GM23248 (cell line): Measurements from ENCODE around the gene GALNT1. TPM values are rescaled to one million over a fixed set of nuclear protein-coding genes. Genes with fewer than 3 reads are reported as not detected.

ENCODE experiments used
- DNase-seq: peaks from one replicate; pipeline ENCODE4 v3.0.0-alpha.2; 2015
- H2AFZ ChIP-seq: fragments of 200-600 bp; sonication (generic); 2 replicates; pipeline ENCODE4 v1.6.1; 2016; ENCODE audit warnings: antibody characterized with exemption
- H3F3A ChIP-seq: fragments of 200-600 bp; sonication (generic); 2 replicates; pipeline ENCODE4 v1.6.1; 2016; ENCODE audit warnings: mild to moderate bottlenecking, antibody characterized with exemption, mixed run types; ENCODE audit not compliant: insufficient read depth
- H3K27ac ChIP-seq: fragments of 200-600 bp; sonication (generic); 2 replicates; pipeline ENCODE4 v1.5.1; 2016; ENCODE audit warnings: mild to moderate bottlenecking
- H3K27me3 ChIP-seq: fragments of 200-600 bp; sonication (generic); replicated peaks from 2 replicates; pipeline ENCODE4 v1.6.1; 2016; ENCODE audit warnings: mild to moderate bottlenecking; ENCODE audit not compliant: insufficient read depth
- H3K36me3 ChIP-seq: fragments of 200-600 bp; sonication (generic); 2 replicates; pipeline ENCODE4 v1.6.1; 2016; ENCODE audit warnings: low read depth, mild to moderate bottlenecking
- H3K4me1 ChIP-seq: fragments of 200-600 bp; sonication (generic); 2 replicates; pipeline ENCODE4 v1.6.1; 2016; ENCODE audit warnings: mild to moderate bottlenecking; ENCODE audit not compliant: insufficient read depth
- H3K4me2 ChIP-seq: fragments of 200-600 bp; sonication (generic); one replicate; pipeline ENCODE4 v1.6.1; 2016; ENCODE audit warnings: mild to moderate bottlenecking; ENCODE audit not compliant: unreplicated experiment
- H3K4me3 ChIP-seq: fragments of 200-600 bp; sonication (generic); 2 replicates; pipeline ENCODE4 v1.5.1; 2016; ENCODE audit warnings: mild to moderate bottlenecking
- H3K79me2 ChIP-seq: fragments of 200-600 bp; sonication (generic); 2 replicates; pipeline ENCODE4 v1.6.1; 2016; ENCODE audit warnings: mild to moderate bottlenecking; ENCODE audit not compliant: insufficient read depth
- H3K9ac ChIP-seq: fragments of 200-600 bp; sonication (generic); 2 replicates; pipeline ENCODE4 v1.6.1; 2016; ENCODE audit warnings: mild to moderate bottlenecking
- H3K9me2 ChIP-seq: fragments of 200-600 bp; sonication (generic); 2 replicates; pipeline ENCODE4 v1.6.1; 2016; ENCODE audit warnings: mixed run types, mild to moderate bottlenecking, moderate library complexity; ENCODE audit not compliant: insufficient read depth
- H3K9me3 ChIP-seq: fragments of 200-600 bp; sonication (generic); one replicate; pipeline ENCODE4 v1.6.1; 2017; ENCODE audit warnings: low read depth
- H4K20me1 ChIP-seq: fragments of 200-600 bp; sonication (generic); 2 replicates; pipeline ENCODE4 v1.6.0; 2016; ENCODE audit not compliant: insufficient read depth
- EZH2 ChIP-seq: fragments of 200-600 bp; sonication (generic); IDR thresholded peaks from 2 replicates; pipeline ENCODE4 v1.6.1; 2018; ENCODE audit warnings: antibody characterized with exemption, mild to moderate bottlenecking; ENCODE audit not compliant: insufficient read depth, poor library complexity, severe bottlenecking
- EZH2phosphoT487 ChIP-seq: fragments of 200-600 bp; sonication (generic); IDR thresholded peaks from 2 replicates; pipeline ENCODE4 v1.6.1; 2018; ENCODE audit warnings: antibody characterized with exemption, moderate library complexity, mild to moderate bottlenecking, low read depth; ENCODE audit not compliant: insufficient read depth
- WGBS, 2 experiments: methylation state at CpG; one replicate each; pipeline ENCODE4 v1.1.6; 2015 to 2017; ENCODE audit warnings: low lambda C conversion rate in 2 of 2, low coverage in 1 of 2; ENCODE audit errors: missing lambda C conversion rate in 2 of 2; 5-methylcytosine and 5-hydroxymethylcytosine counted together
- in situ Hi-C: fragments of 300-500 bp; cut with MboI; formaldehyde crosslinking; loops from 2 replicates; pipeline ENCODE4 v1.15.0; 2020
- polyA plus RNA-seq: library from polyadenylated mRNA; unstranded; fragments of >200 nt; fragmentation: Nextera tagmentation; extraction: Ambion mirVana; gene quantifications from 2 replicates; pipeline ENCODE4 v1.2.1, GENCODE V29; 2016
- total RNA-seq: library from RNA; depleted of rRNA; stranded (reverse); fragments of >200 nt; shearing (Covaris generic); gene quantifications from 2 replicates; pipeline ENCODE4 v1.2.3, GENCODE V29; 2014

The GALNT1 gene
- total and polyA plus RNA-seq, 2 experiments from 2014 or later, result 10.1 to 68.0 TPM

DNA sequence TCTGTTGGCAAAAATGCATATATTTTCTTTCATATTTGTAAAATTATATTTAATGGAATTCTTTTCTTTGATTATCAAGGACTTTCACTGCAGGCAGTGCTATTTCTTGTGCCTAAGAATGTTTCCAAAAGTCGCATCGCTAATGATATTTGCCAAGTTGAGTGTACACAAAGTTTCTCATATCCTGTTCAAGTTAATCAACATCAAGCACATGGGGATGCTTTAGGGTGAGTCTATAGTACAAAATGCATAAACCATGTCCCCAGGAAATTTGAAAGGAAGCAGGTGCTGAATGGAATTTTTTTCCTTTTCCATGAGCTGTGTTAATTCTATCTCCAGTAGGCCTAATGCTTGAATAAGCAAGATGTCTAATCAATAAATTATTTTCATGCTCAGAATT is 129.7 kb downstream of the GALNT1 start:
- no peaks in the 10 kb centered on the region for H3K27me3 ChIP-seq
- H2AFZ ChIP-seq, result no peak overlapping the region
- TF ChIP-seq EZH2 (no peak), EZH2phosphoT487 (no peak)
- peaks cover 20% of the 10 kb centered on the region for H3K4me1 ChIP-seq
- in situ Hi-C loops, result no loop called here
- no peak overlapping the region for H3K9ac ChIP-seq
- H3K36me3 ChIP-seq, result 0 out of 2 replicates have a peak, but pooled peaks cover 6% of the 10 kb centered on the region
- H3K27ac ChIP-seq, result no peak overlapping the region
- no peaks in the 10 kb centered on the region for H3K9me3 ChIP-seq
- no peaks in the 10 kb centered on the region for H3K9me2 ChIP-seq
- H3F3A ChIP-seq, result peaks cover 15% of the 10 kb centered on the region
- no peaks in the 10 kb centered on the region for H4K20me1 ChIP-seq
- no peak overlapping the region for H3K4me2 ChIP-seq
- DNase-seq, result no peak
- WGBS, 2 experiments, result 95 to 97% methylated on average over 2 of the region's 2 CpGs
- no peak overlapping the region for H3K4me3 ChIP-seq
- H3K79me2 ChIP-seq, result no peaks in the 10 kb centered on the region

GRCh38 chr18:35713545-35713944 is 132.0 kb downstream of the GALNT1 start:
- no peaks in the 10 kb centered on the region for H3K79me2 ChIP-seq
- in situ Hi-C loops, result no loop called here
- TF ChIP-seq EZH2 (no peak), EZH2phosphoT487 (no peak)
- no peaks in the 10 kb centered on the region for H3K9me3 ChIP-seq
- H3F3A ChIP-seq, result peaks cover 15% of the 10 kb centered on the region
- H2AFZ ChIP-seq, result no peak overlapping the region
- no peak overlapping the region for H3K4me3 ChIP-seq
- H3K9ac ChIP-seq, result no peak overlapping the region
- peak overlapping the region; percentile 50 for H3K4me2 ChIP-seq
- H4K20me1 ChIP-seq, result no peaks in the 10 kb centered on the region
- no peaks in the 10 kb centered on the region for H3K27me3 ChIP-seq
- 11 to 24% methylated on average over 2 of the region's 2 CpGs for WGBS, 2 experiments
- DNase-seq, result peak; percentile 62
- peaks cover 20% of the 10 kb centered on the region for H3K4me1 ChIP-seq
- 0 out of 2 replicates have a peak, but pooled peaks cover 6% of the 10 kb centered on the region for H3K36me3 ChIP-seq
- H3K27ac ChIP-seq, result no peak overlapping the region
- H3K9me2 ChIP-seq, result no peaks in the 10 kb centered on the region

DNA sequence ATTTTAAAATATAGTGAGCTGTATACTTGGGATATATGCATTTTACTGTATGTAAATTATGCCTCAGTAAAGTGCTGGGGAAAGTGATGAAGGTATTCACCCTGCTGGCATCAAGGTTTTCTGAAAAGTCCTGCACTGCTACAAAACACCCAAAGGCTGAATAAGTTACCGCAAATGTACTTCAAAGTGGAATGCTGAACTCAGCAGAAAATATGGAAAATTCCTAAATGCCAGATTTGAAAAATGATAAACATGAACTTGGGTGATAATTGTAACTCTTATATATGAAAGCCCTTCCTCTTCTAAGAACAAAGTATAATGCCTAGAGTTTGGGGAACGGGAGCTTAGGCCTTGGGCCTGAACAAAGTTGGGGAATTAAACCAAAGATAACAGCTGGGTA is 133.0 kb downstream of the GALNT1 start:
- DNase-seq, result no peak
- H3K4me3 ChIP-seq, result no peak overlapping the region
- H4K20me1 ChIP-seq, result no peaks in the 10 kb centered on the region
- TF ChIP-seq EZH2, result no peak
- no peak for TF ChIP-seq EZH2phosphoT487
- in situ Hi-C loops, result no loop called here
- peaks cover 15% of the 10 kb centered on the region for H3F3A ChIP-seq
- no peak overlapping the region for H3K9ac ChIP-seq
- no peaks in the 10 kb centered on the region for H3K9me2 ChIP-seq
- H3K9me3 ChIP-seq, result no peaks in the 10 kb centered on the region
- H3K27me3 ChIP-seq, result no peaks in the 10 kb centered on the region
- H3K27ac ChIP-seq, result no peak overlapping the region
- 98% methylated on average over 2 of the region's 2 CpGs for WGBS, 2 experiments
- H3K4me2 ChIP-seq, result no peak overlapping the region
- H3K79me2 ChIP-seq, result no peaks in the 10 kb centered on the region
- peaks cover 20% of the 10 kb centered on the region for H3K4me1 ChIP-seq
- 0 out of 2 replicates have a peak, but pooled peaks cover 6% of the 10 kb centered on the region for H3K36me3 ChIP-seq
- no peak overlapping the region for H2AFZ ChIP-seq

- TF ChIP-seq EZH2 (no peak), EZH2phosphoT487 (no peak)
- no peak overlapping the region for H2AFZ ChIP-seq
- in situ Hi-C loops, result no loop called here
These were observed 133.6 kb downstream of the GALNT1 start for GRCh38 chr18:35715139-35715538.

More at GRCh38 chr18:35715139-35715538, 133.6 kb downstream of the GALNT1 start:
- Histone ChIP-seq H3K36me3 (0 out of 2 replicates have a peak, but pooled peaks cover 1% of the 10 kb centered on the region), H3K9me3 (no peaks in the 10 kb centered on the region), H3K27ac (no peak overlapping the region), H3K79me2 (no peaks in the 10 kb centered on the region), H3F3A (peaks cover 15% of the 10 kb centered on the region), H4K20me1 (no peaks in the 10 kb centered on the region), H3K4me2 (no peak overlapping the region), H3K4me3 (no peak overlapping the region), H3K27me3 (no peaks in the 10 kb centered on the region), H3K9ac (no peak overlapping the region), H3K9me2 (no peaks in the 10 kb centered on the region), H3K4me1 (peaks cover 20% of the 10 kb centered on the region)
- DNase-seq, result no peak
- 100% methylated on average over 2 of the region's 2 CpGs for WGBS, 2 experiments
